NCI-H69 (cell line): ENCODE measurements around the gene AKT1S1.
A peak's percentile ranks its signal among the peaks of the same experiment; 100 is the strongest.
"Not testable (repeated sequence)": the region's sequence is repeated elsewhere in the genome, so short reads cannot be mapped to it uniquely, and the experiment has no call there.

Source experiments
- DNase-seq: peaks from one replicate; lab custom pipeline; 2025; lab: John Stamatoyannopoulos, UW

Gene AKT1S1

GRCh38 chr19:49877020-49877878 lies at the start of gene AKT1S1, which contains the start of gene TBC1D17:
TSS of gene AKT1S1 (minus strand) at chr19:49877355. CDS start at chr19:49873295, 4,060 bp downstream.
TSS of gene TBC1D17 (plus strand) at chr19:49877702. CDS start at chr19:49877724, 22 bp downstream.
- peak; percentile 100 for DNase-seq

- DNase-seq, result no peak
Observed at GRCh38 chr19:49926515-49926914, 49.4 kb upstream of the AKT1S1 start.

GRCh38 chr19:49925486-49925885 lies 48.3 kb upstream of the AKT1S1 start:
- DNase-seq, result no peak

- DNase-seq, result not testable (repeated sequence)
Observed at GRCh38 chr19:49924881-49925210, 47.7 kb upstream of the AKT1S1 start.

- DNase-seq, result peak; percentile 34
Observed at GRCh38 chr19:49924004-49924880, 47.1 kb upstream of the AKT1S1 start.

DNA sequence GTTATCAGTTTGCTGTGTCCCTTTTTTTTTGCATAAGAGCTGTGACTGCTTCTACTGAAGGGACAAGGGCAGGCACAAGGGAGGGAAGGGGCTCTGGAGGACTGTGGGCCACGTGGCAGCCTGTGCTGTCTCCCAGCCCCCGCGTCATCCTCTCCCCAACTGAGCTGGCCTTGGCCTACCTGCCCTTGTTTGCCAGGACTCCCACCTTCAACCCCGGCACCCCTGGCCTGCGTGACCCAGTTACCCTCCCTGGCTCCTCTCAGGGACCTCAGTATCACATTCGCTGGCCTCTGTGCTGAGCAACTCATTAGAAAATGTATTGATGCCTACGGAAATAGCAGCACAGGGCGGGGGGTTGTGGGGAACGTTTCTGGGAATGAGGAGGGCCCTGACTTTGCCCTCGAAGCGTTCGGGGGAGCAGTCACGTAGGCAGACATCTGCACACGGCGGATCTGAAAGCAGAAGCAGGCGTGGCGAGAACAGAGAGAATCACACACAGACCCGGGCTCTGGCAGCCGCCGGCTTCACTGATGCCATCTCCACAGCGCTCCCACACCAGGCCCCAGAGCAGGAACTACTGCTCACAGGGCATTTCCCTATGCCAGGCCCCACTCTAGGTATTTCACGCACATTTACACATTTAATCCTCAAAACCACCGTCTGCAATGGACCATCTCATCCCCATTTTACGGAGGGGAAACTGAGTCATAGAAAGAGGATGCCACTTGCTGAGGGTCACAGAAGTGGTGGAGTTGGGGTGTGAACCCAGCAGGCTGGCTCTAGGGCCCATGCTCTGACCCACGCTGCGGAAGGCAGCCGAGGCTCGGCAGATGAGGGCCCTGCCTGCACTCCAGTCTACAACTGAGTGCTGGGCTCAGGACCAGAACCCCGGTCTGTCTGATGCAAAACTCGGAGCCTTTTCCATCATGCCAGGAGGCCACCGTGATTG lies 46.2 kb upstream of the AKT1S1 start:
- no peak for DNase-seq

GRCh38 chr19:49921871-49922795 lies 45.0 kb upstream of the AKT1S1 start:
- DNase-seq, result no peak

DNA sequence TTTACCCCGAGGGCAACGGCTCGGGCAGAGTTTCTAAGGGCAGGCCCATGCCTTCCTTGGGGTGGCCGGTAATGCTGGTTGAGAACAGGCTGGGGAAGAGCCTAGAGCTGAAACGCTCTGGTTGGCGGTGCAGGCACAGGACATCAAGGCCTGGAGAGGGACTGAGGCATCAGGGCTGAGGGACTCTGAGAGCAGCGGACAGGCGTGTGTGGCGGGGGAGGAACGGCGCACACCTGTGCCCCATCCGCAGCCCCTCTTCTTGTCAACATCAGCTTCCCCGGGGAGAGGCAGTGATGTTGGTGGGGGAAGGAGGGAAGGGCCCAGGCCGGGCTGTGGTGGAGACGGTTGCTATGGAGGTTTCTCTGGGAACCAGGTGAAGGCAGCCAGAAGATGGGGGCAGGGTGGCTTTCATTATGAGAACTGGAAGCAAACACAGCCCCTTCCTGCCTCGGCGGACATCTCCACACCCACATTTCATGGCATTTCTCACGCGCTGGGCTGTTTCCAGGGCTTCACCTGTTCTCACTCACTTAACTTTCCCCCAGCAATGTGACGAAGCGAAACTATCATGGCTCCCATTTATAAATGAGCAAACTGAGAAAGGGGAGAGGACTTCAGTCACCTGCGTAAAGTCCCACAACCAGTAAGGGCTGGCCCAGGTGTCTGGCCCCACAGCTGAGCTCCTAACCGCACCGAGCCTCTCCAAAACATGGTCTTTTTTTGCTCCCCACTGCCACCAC lies 43.6 kb upstream of the AKT1S1 start:
- peak; percentile 37 for DNase-seq

- no peak for DNase-seq
Observed at GRCh38 chr19:49918089-49918488, 40.9 kb upstream of the AKT1S1 start.

DNA sequence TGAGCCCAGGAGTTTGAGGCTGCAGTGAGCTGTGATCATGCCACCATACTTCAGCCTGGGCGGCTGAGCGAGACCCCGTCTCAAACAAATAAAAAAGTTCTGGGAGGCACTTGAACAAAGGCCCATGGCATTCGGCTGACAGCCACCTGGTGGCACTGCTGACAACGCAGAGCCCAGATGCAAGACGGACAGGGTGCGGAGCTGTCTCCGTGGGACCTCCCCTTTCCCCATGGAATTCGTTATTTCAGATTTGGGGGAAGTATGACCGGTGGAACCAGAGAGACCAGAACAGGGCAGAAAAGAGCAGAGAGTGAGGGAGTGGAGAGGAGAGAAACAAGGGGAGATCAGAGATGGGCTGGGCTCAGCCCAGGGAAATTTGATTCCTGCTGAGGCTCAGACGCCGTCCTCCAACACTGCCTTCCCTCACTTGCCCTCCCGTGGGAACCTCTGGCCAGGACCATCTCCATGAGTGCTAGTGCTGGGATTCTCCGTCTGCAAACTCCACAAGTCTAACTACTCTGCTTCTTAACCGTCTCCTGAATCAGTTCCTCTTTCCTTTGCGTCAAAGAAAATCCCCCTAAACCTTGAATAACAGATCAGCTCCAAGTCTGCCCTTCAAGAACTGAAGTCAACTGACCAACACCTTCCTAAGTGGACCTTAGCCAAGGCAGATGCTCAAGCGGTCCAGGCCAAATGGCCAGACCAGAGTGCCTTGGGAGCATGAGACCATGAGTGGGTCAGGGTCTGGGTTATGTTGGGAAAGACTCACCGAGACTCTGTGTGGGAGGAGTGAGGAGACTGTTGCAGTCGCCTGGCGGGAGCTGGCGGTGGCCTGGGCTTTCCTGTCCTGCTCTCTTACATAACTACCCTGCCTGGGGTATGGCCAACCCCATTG lies 39.9 kb upstream of the AKT1S1 start:
- DNase-seq, result no peak

GRCh38 chr19:49915271-49915670 lies 38.1 kb upstream of the AKT1S1 start:
- DNase-seq, result no peak

DNA sequence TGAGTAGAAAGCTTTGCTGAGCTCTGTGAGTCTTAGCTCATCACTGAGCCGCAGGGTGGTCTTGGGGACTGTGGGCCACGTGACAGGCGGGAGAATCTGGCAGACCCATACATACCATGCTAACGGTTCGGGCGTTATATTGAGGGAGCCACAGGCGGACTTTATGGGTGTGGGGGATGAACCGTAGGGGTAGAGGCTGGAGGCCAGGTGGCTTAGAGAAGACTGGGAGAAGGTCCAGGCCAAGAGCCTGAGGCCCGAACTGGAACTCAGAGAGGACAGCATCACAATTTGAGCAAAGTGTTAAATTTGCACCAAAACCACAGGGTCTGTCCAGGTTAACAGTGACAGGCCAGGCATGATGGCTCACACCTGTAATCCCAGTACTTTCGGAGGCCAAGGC lies 36.6 kb upstream of the AKT1S1 start:
- DNase-seq, result no peak

DNA sequence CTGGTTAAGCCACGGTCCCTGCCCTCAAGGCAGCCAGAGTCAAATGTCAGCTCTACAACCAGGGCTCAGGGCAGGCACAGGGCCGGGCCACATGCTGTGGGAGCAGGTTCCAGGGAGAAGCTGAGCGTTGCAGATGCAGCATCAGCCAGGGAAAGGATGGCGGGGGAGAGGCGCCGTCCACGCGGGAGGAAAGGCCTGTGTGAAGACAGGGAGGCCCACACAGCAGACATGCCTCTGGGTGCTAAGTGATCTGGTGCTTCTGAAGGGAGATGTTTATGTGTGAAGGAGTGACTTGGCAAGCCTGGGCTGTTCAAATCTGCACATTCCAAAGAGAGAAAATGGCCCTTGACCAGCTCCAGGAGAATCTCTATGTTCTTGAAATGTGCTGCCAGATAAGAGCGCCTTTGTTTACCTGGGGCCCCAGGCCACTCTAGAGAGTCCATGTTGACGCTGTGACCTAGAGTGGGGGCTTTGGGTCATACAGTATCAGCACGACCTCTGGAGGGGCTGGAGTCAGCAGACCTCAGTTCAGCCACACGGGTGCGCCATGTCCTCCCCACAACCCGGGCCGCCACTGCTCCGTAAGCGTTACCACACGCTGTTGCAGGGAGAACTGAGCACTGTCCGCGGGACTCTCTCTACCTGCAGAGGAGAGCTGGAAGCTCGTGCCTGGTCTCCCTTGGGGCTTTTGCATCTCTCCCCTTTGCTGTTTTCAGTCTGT lies 36.0 kb upstream of the AKT1S1 start:
- DNase-seq, result no peak

DNA sequence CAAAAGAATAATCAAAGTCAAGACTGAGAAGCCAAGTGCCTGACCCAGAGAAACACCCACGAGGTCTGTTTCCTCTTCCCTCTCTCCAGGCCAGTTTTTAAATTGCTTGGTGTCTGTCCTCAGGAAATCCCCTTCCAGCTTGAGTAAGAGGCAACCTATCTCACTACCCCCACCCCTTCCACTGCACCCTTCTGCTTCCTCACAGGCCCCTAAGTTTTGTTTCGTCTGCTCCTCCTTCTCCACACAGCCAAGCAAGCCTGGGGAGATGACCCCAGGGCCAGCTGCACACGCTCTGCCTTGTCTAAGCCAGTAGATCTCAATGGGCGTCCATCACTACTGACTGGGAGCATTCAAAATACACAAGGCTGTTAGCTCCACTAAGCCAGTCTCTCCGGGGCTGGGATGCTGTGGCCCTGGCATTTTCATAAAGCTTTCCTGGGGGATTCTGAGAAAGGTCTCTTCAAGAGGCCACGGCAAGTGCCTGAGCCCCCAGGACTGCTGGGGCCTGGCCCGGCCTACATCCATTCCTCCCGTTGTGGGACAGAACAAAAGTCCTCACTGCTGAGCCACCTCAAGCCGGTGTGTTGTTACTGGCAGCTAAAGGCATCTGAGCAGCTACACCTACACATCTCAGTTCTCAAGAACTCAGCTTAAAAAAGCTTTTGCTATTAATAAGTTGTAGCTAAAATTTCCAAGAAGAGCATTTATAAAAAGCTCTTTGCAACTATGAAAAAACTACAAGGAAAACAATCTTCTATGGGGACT lies 34.4 kb upstream of the AKT1S1 start:
- DNase-seq, result no peak

DNA sequence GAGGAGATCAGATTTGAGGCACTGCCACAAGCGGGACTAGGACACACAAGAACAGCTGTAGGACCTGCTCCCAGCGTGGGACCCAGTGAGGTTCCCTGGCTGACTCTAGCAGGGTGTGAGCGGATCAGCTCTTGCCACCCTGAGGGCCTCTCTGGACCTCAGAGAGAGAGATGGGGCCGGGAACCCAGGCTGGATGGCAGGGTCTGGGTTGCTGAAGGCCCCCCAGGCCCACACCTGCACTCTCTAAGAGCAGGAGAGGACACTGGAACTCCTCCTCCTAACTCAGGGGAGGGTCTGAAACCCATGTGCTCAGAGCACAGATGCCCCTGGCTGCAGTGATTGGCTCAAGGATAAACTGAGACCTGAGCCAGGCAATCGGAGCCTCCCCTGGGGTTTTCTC lies 33.0 kb upstream of the AKT1S1 start:
- peak; percentile 44 for DNase-seq

- no peak for DNase-seq
Observed at GRCh38 chr19:49908480-49909420, 31.6 kb upstream of the AKT1S1 start.
